Keratinocyte (primary cell): Measurements from ENCODE around the gene CLN6. TPM values are rescaled to one million over a fixed set of nuclear protein-coding genes. Genes with fewer than 3 reads are reported as not detected.

Experiments
- DNase-seq: peaks from one replicate; pipeline ENCODE4 v3.0.0-alpha.2; 2011; ENCODE audit warnings: low read depth, missing footprints, low spot score
- FAIRE-seq: peaks from 2 replicates; lab custom pipeline; 2011; peaks lifted over from hg19 to GRCh38; lab: Jason Lieb, UNC
- H2AFZ ChIP-seq: 2 replicates; pipeline ENCODE4 v1.6.0; 2012; ENCODE audit warnings: low read length, control low read depth, inconsistent platforms; ENCODE audit not compliant: control insufficient read depth
- H3K27ac ChIP-seq: 2 replicates; pipeline ENCODE4 v1.5.1; 2011; ENCODE audit warnings: low read length; ENCODE audit not compliant: control insufficient read depth, insufficient read depth
- H3K27me3 ChIP-seq: 3 replicates; pipeline ENCODE4 v1.6.0; 2011; ENCODE audit warnings: low read length; ENCODE audit not compliant: control insufficient read depth, insufficient read depth; ENCODE audit errors: extremely low read depth
- H3K36me3 ChIP-seq, 2 experiments: 2 replicates in 1 of 2; 3 replicates in 1 of 2; pipeline ENCODE4 v1.5.1; 2011; ENCODE audit warnings: low read length in 2 of 2, mild to moderate bottlenecking in 1 of 2; ENCODE audit not compliant: control insufficient read depth in 2 of 2, insufficient read depth in 2 of 2; ENCODE audit errors: extremely low read depth in 1 of 2
- H3K4me1 ChIP-seq: 3 replicates; pipeline ENCODE4 v1.5.1; 2011; ENCODE audit warnings: low read length; ENCODE audit not compliant: control insufficient read depth, insufficient read depth; ENCODE audit errors: extremely low read depth
- H3K4me2 ChIP-seq: 3 replicates; pipeline ENCODE4 v1.6.0; 2011; ENCODE audit warnings: low read depth, low read length; ENCODE audit not compliant: control insufficient read depth, insufficient read depth; ENCODE audit errors: extremely low read depth
- H3K4me3 ChIP-seq, 3 experiments: fragments of 200-600 bp in 1 of 3; sonication (generic) in 1 of 3; 2 replicates in 2 of 3; 3 replicates in 1 of 3; pipeline ENCODE4 v1.5.1; 2011 to 2016; ENCODE audit warnings: low read length in 3 of 3, mild to moderate bottlenecking in 3 of 3, control low read depth in 2 of 3, inconsistent platforms in 1 of 3, low read depth in 1 of 3, mixed read lengths in 1 of 3, mixed run types in 1 of 3, moderate library complexity in 1 of 3; ENCODE audit not compliant: control insufficient read depth in 2 of 3, insufficient read depth in 2 of 3; ENCODE audit errors: extremely low read depth in 1 of 3
- H3K79me2 ChIP-seq: 2 replicates; pipeline ENCODE4 v1.6.0; 2012; ENCODE audit warnings: low read length; ENCODE audit not compliant: control insufficient read depth, insufficient read depth
- H3K9ac ChIP-seq: 3 replicates; pipeline ENCODE4 v1.6.0; 2011; ENCODE audit warnings: low read length; ENCODE audit not compliant: control insufficient read depth, insufficient read depth; ENCODE audit errors: extremely low read depth
- H3K9me1 ChIP-seq: 3 replicates; pipeline ENCODE4 v1.6.0; 2011; ENCODE audit warnings: low read length; ENCODE audit not compliant: control insufficient read depth, insufficient read depth; ENCODE audit errors: extremely low read depth
- H3K9me3 ChIP-seq: 2 replicates; pipeline ENCODE4 v1.5.1; 2012; ENCODE audit warnings: low read depth, low read length; ENCODE audit not compliant: control insufficient read depth
- H4K20me1 ChIP-seq: 3 replicates; pipeline ENCODE4 v1.6.0; 2011; ENCODE audit warnings: low read length; ENCODE audit not compliant: control insufficient read depth, insufficient read depth; ENCODE audit errors: extremely low read depth
- EZH2 ChIP-seq: IDR thresholded peaks from one replicate; pipeline ENCODE4 v1.6.1; 2012; ENCODE audit warnings: inconsistent platforms, mild to moderate bottlenecking, low read length, moderate library complexity
- dilution Hi-C: fragments of 300-500 bp; cut with MboI; formaldehyde crosslinking; loops from one replicate; pipeline ENCODE4 v1.7.0; 2020; ENCODE audit warnings: low sequenced_read_pairs; ENCODE audit not compliant: extremely low pct_ligation_motif_present
- polyA plus RNA-seq, 5 experiments: library from polyadenylated mRNA; depleted of rRNA in 3 of 5; stranded (reverse) in 3 of 5; stranded (forward) in 1 of 5; unstranded in 1 of 5; fragments of >200 nt; gene quantifications; 1 replicate in 1 of 5; 2 replicates in 3 of 5; 3 replicates in 1 of 5; pipeline versions ENCODE4 v1.2.1 to v1.2.3, GENCODE V29; 2011 to 2012; ENCODE audit warnings: missing spikeins in 2 of 5, low read depth in 1 of 5, low replicate concordance in 1 of 5
- TF ChIP-seq, protein P1 (sequence below), 3 experiments: IDR thresholded peaks in 1 of 3; conservative IDR thresholded peaks in 1 of 3; optimal IDR thresholded peaks in 1 of 3; 2 replicates in 2 of 3; 3 replicates in 1 of 3; pipeline versions ENCODE3 to v1.5.1; 2011; ENCODE audit warnings: low read length in 3 of 3, mild to moderate bottlenecking in 3 of 3, moderate library complexity in 2 of 3, control low read depth in 1 of 3, inconsistent platforms in 1 of 3; ENCODE audit not compliant: insufficient read depth in 2 of 3; ENCODE audit errors: extremely low read depth in 1 of 3

CLN6 gene
- polyA plus RNA-seq, 1 donor (not counting 4 experiments of a cell fraction or from before 2014, with no cell fraction given) = 26.7 TPM

DNA sequence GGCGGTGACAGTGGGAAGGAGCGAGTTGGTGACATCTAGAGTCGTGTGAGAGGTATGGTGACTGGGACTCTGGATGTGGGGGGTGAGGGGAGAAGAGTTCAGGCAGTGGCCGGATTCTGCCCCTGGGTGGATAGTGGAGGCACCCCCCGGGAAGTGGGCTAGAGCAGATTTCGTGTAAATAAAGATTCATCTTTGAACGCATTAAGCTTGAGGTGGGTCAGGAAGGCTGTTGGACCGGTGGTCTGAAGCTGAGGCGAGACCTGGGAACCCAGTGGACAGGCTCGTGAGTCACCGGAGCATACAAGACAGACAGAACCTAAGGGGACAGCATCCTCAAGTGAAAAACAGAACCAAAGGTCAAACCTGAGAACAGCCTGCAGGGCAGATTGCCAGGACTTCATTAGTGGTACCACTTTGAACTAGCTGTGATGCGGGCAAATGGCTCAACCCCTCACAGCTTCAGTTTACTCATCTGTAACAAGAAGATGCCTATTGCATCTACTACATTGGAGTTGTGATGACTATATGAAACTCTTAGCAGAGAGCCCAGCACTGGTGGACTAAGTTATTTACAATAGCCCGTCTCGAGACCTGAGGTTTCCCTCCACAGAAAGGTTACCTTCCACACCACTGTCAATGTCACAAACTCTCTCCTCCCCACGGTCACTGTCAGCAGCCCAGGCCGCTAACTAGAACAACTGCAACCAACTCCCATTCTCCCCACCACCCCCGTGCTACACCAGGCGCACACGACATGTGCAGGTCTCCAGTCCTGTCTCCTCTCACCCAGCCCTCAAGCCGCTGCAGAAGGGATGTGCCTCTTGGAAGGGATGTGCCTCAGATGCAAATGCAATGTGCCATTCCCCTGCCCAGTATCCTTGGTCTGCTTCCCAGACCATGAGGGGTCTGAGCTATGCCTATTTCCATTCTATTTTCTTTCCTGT is 901 bp upstream of the CLN6 start:
- TF ChIP-seq EZH2 = no peak
- TF ChIP-seq, protein P1, sequence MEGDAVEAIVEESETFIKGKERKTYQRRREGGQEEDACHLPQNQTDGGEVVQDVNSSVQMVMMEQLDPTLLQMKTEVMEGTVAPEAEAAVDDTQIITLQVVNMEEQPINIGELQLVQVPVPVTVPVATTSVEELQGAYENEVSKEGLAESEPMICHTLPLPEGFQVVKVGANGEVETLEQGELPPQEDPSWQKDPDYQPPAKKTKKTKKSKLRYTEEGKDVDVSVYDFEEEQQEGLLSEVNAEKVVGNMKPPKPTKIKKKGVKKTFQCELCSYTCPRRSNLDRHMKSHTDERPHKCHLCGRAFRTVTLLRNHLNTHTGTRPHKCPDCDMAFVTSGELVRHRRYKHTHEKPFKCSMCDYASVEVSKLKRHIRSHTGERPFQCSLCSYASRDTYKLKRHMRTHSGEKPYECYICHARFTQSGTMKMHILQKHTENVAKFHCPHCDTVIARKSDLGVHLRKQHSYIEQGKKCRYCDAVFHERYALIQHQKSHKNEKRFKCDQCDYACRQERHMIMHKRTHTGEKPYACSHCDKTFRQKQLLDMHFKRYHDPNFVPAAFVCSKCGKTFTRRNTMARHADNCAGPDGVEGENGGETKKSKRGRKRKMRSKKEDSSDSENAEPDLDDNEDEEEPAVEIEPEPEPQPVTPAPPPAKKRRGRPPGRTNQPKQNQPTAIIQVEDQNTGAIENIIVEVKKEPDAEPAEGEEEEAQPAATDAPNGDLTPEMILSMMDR (optimal IDR thresholded peaks at IDR 0.05 in 1 of 3, IDR thresholded peaks at IDR 0.05 in 1 of 3, conservative IDR thresholded peaks at IDR 0.05 in 1 of 3; ENCODE audit: extremely low read depth in 1 of 3, insufficient read depth in 2 of 3, low read length in 3 of 3) = peak in 1 of 3 experiments; percentile 16

DNA sequence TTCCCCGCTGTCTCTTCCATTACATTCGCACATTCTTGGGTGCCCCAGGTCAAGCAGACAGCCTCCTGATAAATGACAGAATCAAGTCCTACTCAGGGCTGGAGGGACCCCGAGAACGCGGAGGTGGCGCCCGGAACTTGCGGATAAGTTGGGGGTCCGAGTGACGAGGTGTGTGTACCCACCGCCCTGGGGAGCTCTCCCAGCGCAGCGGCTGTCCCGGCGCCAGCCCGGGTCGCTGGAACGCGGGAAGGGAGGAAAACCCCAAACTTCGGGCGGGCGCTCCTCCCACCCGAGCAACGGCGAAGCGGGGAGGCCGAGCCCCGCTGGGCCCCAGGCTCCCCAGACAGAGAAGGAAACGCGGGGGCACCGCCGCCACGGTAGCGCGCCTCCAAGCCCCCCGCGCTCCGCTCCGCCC is 550 bp downstream of the CLN6 start:
- peak overlapping the region; percentile 79 for H2AFZ ChIP-seq
- dilution Hi-C loops = no loop called here
- DNase-seq (no peak), FAIRE-seq (no peak)
- peak overlapping the region; percentile 98 for H3K4me2 ChIP-seq
- H4K20me1 ChIP-seq = peaks cover 6% of the 10 kb centered on the region
- H3K27ac ChIP-seq = peak overlapping the region; percentile 87
- H3K27me3 ChIP-seq = peaks cover 4% of the 10 kb centered on the region
- peaks cover 16% of the 10 kb centered on the region for H3K4me1 ChIP-seq
- H3K9me1 ChIP-seq = peaks cover 2% of the 10 kb centered on the region
- no peaks in the 10 kb centered on the region for H3K9me3 ChIP-seq
- H3K36me3 ChIP-seq = peaks cover 0 to 3% of the 10 kb centered on the region in 2 experiments
- peaks cover 50% of the 10 kb centered on the region for H3K79me2 ChIP-seq
- H3K9ac ChIP-seq = peak overlapping the region; percentile 95
- peak overlapping the region; percentile 67 to 82 (median 81) for H3K4me3 ChIP-seq
- no peak for TF ChIP-seq EZH2
- TF ChIP-seq, protein P1 (optimal IDR thresholded peaks at IDR 0.05 in 1 of 3, IDR thresholded peaks at IDR 0.05 in 1 of 3, conservative IDR thresholded peaks at IDR 0.05 in 1 of 3; ENCODE audit: extremely low read depth in 1 of 3, insufficient read depth in 2 of 3, low read length in 3 of 3) = no peak

More for the DNA sequence above, 901 bp upstream of the CLN6 start:
- Histone ChIP-seq H3K4me3 (peak overlapping the region; percentile 67 to 82 (median 78)), H3K9ac (peak overlapping the region; percentile 95), H2AFZ (peak overlapping the region; percentile 92), H3K4me2 (peak overlapping the region; percentile 94), H3K36me3 (no peaks in the 10 kb centered on the region), H3K4me1 (peaks cover 16% of the 10 kb centered on the region), H3K9me1 (peaks cover 2% of the 10 kb centered on the region), H4K20me1 (peaks cover 6% of the 10 kb centered on the region), H3K79me2 (peaks cover 36% of the 10 kb centered on the region), H3K27me3 (peaks cover 4% of the 10 kb centered on the region), H3K9me3 (no peaks in the 10 kb centered on the region), H3K27ac (peak overlapping the region; percentile 81)
- dilution Hi-C loops = no loop called here
- DNase-seq (no peak), FAIRE-seq (no peak)
